LNCAP (cell line): ENCODE results near the gene C1orf105.

ENCODE experiments used
- TF ChIP-seq, protein P1 (sequence below): fragments of 450-650 bp; IDR thresholded peaks from 2 replicates; pipeline ENCODE4 v1.5.1; 2017; ENCODE audit warnings: mild to moderate bottlenecking

C1orf105 gene

DNA sequence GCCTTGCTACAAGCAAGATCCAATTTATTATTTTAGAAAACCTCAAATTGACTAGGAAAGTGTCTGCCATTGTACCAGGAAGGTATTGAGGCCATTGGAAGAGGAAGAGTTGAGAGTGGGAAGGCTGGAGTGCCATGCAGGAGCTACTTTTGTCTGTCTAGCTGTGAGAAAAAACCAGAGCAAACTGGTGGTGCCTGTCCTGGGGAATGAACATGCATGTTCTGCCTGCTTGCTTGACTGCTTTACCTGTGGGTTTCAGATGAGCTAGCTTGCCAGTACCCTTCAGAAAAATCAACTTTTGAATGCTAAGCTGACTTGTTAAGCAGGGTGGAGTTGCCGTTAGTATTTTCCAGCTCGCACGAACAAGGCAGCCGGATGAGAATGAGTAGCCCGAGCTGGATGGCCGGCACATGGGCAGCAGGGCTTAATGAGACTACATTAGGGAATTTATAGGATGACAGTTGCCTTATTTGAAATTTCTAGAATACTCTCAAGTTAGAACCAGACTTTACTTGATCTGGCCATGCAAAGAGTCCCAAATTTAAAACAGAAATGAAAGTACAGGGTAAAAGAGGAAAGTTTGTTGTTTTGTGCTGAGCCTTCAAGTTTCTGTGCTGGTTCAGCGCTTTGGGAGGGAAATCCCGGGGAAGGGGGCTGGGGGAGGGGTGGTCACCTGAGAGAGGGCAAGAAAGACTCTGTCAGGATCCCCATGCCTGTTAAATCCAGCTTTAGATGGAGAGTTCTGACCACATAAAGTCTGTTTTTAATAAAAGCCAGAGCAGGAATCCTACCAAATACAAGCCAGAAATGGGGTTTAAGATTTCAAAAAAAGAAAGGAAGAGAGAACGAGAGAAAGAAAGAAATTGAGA, 29.6 kb upstream of the C1orf105 start:
- TF ChIP-seq, protein P1, sequence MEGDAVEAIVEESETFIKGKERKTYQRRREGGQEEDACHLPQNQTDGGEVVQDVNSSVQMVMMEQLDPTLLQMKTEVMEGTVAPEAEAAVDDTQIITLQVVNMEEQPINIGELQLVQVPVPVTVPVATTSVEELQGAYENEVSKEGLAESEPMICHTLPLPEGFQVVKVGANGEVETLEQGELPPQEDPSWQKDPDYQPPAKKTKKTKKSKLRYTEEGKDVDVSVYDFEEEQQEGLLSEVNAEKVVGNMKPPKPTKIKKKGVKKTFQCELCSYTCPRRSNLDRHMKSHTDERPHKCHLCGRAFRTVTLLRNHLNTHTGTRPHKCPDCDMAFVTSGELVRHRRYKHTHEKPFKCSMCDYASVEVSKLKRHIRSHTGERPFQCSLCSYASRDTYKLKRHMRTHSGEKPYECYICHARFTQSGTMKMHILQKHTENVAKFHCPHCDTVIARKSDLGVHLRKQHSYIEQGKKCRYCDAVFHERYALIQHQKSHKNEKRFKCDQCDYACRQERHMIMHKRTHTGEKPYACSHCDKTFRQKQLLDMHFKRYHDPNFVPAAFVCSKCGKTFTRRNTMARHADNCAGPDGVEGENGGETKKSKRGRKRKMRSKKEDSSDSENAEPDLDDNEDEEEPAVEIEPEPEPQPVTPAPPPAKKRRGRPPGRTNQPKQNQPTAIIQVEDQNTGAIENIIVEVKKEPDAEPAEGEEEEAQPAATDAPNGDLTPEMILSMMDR = no peak

DNA sequence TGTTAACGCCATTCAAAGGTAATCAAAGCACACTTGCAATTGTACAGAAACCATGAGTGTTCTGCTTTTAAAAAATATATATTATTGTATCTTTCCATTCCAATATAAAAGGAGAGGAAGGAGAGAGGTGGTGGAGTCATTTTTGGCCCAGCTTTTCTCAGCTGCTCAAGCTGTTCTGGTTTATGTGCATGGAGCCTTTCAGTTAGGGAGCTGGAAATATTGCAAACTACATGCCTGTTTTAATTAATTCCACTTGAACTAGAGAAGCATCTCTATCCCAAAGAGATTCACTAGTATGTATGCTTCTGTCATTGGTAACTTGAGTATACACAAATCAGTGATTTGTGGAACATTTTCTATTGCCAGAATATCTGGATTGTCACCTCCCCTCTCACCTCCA, 28.5 kb upstream of the C1orf105 start:
- TF ChIP-seq, protein P1 = no peak

DNA sequence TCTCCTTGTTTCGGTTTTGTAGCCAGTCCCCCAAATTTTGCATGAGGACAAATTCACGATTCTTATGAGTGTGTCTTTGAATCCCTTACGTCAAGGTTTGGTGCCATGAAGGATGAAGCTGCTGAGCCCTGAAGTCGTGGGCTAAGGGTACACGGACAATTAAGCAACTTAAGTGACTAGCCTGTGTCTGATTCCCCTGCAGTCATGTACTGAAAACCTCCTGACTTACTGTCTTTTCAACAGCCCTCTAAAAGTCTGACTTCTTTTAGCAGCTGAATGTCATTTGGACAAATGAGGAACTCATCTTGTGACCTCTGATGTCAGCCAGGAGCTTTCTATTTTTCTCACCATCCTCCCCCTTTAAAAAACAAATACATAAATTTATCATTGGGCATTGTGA, 27.1 kb upstream of the C1orf105 start:
- TF ChIP-seq, protein P1 = no peak

DNA sequence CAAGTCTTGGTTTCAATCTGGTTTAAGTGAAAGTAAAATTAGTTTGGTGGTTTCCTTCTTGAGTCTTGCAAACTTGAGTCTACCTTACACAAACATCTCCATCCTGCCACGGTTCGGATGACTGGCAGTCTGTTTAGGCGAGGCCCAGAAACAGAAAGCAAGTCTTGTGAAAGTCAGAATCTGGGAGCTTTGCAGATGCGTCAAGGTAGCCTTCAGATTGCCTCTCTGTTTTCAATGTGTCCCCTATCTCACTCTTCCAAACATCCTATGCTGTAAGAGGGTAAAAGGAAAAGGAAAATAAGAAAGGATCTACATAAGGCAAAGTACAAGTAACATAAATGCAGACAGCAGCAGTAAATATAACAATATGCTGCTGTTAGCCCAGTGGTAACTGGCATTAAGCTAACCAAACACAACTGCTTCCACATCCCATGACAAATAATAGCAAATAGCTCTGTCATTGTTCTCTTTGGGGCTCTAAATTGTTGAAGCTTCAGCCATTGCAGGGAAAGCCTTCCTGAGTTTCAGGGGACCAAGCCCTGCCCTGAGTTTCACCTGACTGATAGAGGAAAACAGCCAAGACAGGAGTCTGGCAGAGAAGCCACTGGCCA, 26.2 kb upstream of the C1orf105 start:
- TF ChIP-seq, protein P1 = no peak

DNA sequence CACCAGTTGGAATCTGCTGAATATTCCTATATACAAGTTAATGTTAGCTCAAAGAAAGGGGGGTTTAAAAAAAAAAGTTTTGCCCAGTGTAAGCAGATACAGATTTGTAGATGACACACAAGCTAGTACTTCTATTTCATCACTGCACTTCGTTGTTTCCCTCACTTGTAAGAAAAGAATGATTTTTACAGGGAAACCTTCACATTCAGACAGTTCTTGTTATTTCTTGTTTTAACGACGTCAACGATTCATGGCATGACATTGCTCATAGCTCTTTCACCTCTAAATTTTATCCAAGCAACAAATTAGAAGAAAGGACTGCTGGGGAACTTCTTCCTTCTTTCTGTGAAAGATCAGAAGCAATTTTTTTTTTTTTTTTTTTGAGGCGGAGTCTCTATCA, 25.7 kb upstream of the C1orf105 start:
- TF ChIP-seq, protein P1 = no peak

DNA sequence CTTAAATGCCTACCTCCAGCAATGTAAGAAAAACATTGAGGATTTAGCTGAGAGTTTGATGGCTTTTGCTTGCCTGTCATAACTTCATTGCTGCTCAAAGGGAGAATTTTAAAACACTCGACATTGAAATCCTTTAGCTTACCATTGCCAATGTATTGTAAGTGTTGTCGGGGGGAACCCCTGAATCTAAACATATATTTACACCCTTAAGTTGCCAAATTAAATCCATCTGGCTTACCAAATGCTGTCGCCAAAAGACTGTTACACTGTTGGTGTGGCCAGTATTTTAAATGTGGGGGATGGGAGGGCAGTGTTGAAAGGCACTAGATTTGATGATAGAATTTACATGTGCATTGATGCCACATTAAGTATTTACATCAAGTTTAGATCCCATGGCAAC, 24.9 kb upstream of the C1orf105 start:
- TF ChIP-seq, protein P1 = no peak

DNA sequence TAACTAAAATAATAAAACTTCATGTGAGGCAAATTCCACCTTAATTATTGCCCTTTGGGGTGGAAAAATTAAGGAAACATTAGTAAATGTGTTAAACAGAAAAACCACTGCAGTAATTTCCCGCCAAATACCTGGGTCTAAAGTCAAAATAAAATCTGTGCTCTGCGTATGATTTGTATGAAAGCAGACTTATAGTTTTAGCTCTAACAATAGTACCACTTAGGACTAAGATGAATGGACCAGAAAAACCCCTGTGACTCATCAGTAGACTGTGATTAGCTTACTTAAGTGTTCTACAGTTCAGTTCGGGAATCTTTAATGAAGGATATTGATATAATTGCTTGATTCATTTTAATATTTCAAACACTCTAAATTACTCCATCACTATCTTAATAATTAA, 23.3 kb upstream of the C1orf105 start:
- TF ChIP-seq, protein P1 = no peak
